Mucosa of descending colon (tissue), 3 donors: Measurements from ENCODE around the gene COL6A2. TPM values are rescaled to one million over a fixed set of nuclear protein-coding genes. Genes with fewer than 3 reads are reported as not detected.

Experiments used
- ATAC-seq: fragments of 200-7000 bp; cut with Tn5 transposase; one replicate; pipeline ENCODE4 v1.9.1; 2020; ENCODE audit warnings: mild to moderate bottlenecking, moderate library complexity
- DNase-seq, 3 donors: peaks; one replicate each; pipeline ENCODE4 v3.0.0-alpha.2; 2020
- H3K36me3 ChIP-seq: fragments of 200-600 bp; one replicate; pipeline ENCODE4 v1.8.0; 2021; ENCODE audit warnings: low read depth, mild to moderate bottlenecking
- H3K4me1 ChIP-seq: fragments of 200-600 bp; one replicate; pipeline ENCODE4 v1.8.0; 2021; ENCODE audit warnings: low read depth, mild to moderate bottlenecking
- H3K4me3 ChIP-seq: fragments of 200-600 bp; one replicate; pipeline ENCODE4 v1.8.0; 2021; ENCODE audit warnings: mild to moderate bottlenecking
- H3K9me3 ChIP-seq: fragments of 200-600 bp; one replicate; pipeline ENCODE4 v1.8.0; 2021; ENCODE audit warnings: mild to moderate bottlenecking
- intact Hi-C, 2 donors: fragments of 100-400 bp; cut with DNase I in 1 of 2; cut with micrococcal nuclease in 1 of 2; formaldehyde crosslinking; loops; one replicate each; pipeline versions ENCODE4 v1.11.0 to v1.11.1; 2022; cut with DNase I, micrococcal nuclease
- total RNA-seq, 3 donors: library from RNA; stranded (reverse); fragmentation: NEBNext Ultra II Directional in 2 of 3; extraction: Animal tissue kit (Norgen Biotek cat#: 25700) in 2 of 3; gene quantifications; one replicate each; pipeline versions ENCODE4 v1.2.1 to v1.2.4, GENCODE V29; 2021 to 2023
- TF ChIP-seq, protein P1 (sequence below): fragments of 200-600 bp; IDR thresholded peaks from one replicate; pipeline ENCODE4 v1.8.0; 2022; ENCODE audit warnings: antibody characterized with exemption, mild to moderate bottlenecking
- donor health status: DM: no; HTN: no; CAD: no; lungs with moderate emphysema.
- donor health status: DM: no; HTN: no; CAD: no.
- donor health status: DM: no; HTN: yes; CAD: no.

COL6A2 gene
- total RNA-seq, 3 donors from 2014 or later: 65.1 to 858 (median 191) TPM

DNA sequence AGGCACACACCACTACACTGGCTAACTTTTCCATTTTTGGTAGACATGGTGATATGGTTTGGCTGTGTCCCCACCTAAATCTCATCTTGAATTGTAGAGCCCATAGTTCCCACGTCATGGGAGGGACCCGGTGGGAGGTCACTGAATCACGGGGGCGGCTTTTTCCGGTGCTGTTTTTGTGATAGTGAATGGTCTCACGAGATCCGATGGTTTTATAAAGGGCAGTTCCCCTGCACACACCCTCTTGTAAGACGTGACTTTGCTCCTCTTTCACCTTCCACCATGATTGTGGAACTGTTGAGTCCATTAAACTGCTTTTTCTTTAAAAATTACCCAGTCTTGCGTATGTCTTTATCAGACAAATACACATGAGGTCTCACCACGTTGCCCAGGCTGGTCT is 58.8 kb downstream of the COL6A2 start:
- TF ChIP-seq, protein P1, sequence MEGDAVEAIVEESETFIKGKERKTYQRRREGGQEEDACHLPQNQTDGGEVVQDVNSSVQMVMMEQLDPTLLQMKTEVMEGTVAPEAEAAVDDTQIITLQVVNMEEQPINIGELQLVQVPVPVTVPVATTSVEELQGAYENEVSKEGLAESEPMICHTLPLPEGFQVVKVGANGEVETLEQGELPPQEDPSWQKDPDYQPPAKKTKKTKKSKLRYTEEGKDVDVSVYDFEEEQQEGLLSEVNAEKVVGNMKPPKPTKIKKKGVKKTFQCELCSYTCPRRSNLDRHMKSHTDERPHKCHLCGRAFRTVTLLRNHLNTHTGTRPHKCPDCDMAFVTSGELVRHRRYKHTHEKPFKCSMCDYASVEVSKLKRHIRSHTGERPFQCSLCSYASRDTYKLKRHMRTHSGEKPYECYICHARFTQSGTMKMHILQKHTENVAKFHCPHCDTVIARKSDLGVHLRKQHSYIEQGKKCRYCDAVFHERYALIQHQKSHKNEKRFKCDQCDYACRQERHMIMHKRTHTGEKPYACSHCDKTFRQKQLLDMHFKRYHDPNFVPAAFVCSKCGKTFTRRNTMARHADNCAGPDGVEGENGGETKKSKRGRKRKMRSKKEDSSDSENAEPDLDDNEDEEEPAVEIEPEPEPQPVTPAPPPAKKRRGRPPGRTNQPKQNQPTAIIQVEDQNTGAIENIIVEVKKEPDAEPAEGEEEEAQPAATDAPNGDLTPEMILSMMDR: no peak
- ATAC-seq (no peak), DNase-seq (no peak)
- H3K4me1 ChIP-seq: peaks cover 10% of the 10 kb centered on the region
- H3K36me3 ChIP-seq: no peaks in the 10 kb centered on the region
- H3K9me3 ChIP-seq: no peaks in the 10 kb centered on the region
- H3K4me3 ChIP-seq: no peak overlapping the region
- intact Hi-C loops: no loop called here

DNA sequence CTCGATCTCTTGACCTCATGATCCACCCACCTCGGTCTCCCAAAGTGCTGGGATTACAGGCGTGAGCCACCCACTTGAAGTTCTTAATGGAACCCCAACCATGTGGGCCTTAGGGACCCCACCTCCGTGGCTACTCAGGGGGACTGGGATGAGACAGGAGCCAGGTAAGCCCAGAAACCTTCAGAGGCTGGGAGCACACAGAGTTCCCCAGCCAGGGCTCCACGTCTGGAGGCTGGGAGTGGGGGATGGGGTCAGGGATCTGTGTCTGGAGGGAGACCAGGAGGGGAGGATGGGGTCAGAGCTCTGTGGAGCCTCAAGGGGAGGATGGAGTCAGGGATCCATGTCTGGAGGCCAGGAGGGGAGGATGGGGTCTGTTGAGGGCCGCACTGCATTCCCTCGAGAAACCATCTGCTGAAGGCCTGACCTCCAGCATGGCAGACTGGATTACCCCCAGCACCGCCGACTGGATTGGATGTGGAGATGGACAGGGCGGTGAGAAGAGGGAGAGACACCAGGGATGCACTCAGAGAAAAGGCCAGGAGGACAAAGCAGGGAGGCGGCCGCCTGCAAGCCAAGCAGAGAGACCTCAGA is 59.6 kb downstream of the COL6A2 start:
- DNase-seq (no peak), ATAC-seq (no peak)

DNA sequence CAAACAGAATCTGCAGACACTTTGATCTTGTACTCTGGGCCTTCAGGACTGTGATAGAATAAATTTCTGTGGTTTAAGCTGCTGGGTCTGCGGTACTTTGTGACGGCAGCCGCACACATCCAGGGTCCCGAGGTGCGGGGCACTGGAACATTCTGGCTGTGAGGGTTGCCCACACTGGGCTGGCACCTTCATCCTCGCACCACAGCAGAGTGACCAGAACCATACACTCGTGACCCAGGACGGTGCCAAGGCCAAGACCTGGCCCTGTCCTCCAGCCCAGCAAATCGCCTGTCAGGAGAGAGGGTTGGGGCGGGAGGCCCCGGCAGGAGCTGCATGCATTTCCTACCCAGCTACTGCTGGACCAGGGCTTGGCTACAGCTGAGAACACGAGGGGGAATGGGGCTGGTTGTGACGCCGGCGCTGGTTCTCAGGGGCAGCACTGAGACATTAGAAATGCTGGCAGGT is 60.1 kb downstream of the COL6A2 start:
- TF ChIP-seq, protein P1: no peak
- no peak for ATAC-seq

More for the DNA sequence above, 59.6 kb downstream of the COL6A2 start:
- TF ChIP-seq, protein P1: no peak
- Histone ChIP-seq H3K4me3 (no peak overlapping the region), H3K9me3 (no peaks in the 10 kb centered on the region), H3K36me3 (no peaks in the 10 kb centered on the region), H3K4me1 (peaks cover 10% of the 10 kb centered on the region)
- intact Hi-C loops: no loop called here

DNA sequence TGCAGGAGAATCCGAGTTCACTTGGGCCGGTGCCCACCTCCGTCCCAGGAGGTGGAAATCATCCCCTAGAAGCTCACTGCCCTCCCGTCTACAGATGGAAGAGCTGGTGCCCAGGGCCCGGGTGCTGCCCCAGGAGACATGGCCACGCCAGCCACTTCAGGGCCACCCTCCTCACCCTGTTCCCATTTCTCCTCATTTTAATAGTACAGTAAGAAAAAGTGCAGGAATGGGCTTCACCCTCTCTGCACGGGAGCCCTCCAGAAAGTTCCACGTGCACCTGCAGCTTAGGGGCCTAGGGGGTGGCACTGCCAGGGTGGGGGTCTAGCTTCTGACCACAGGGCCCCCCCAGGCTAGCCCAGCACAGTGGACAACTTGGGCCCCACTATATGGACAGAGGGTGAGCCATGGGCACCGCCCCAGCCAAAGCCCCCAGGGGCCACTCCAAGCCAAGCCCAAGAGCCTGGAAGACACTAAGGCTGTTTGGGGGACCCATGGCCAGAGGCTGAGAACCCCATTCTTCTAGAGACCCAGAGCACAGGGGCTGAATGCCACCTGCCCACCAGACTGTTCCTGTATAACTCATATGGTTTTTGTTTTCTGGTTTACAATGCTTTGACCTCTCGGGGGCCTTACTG is 60.9 kb downstream of the COL6A2 start:
- Histone ChIP-seq H3K36me3 (no peaks in the 10 kb centered on the region), H3K4me1 (no peaks in the 10 kb centered on the region), H3K4me3 (no peak overlapping the region), H3K9me3 (no peaks in the 10 kb centered on the region)
- intact Hi-C loops: no loop called here
- DNase-seq: peak in 1 of 3 donors; percentile 24
- TF ChIP-seq, protein P1: no peak
- no peak for ATAC-seq

More for the DNA sequence above, 60.1 kb downstream of the COL6A2 start:
- peak in 1 of 3 donors; percentile 17 for DNase-seq
- peaks cover 7% of the 10 kb centered on the region for H3K4me1 ChIP-seq
- intact Hi-C loops: no loop called here
- H3K9me3 ChIP-seq: no peaks in the 10 kb centered on the region
- H3K4me3 ChIP-seq: no peak overlapping the region
- H3K36me3 ChIP-seq: no peaks in the 10 kb centered on the region

DNA sequence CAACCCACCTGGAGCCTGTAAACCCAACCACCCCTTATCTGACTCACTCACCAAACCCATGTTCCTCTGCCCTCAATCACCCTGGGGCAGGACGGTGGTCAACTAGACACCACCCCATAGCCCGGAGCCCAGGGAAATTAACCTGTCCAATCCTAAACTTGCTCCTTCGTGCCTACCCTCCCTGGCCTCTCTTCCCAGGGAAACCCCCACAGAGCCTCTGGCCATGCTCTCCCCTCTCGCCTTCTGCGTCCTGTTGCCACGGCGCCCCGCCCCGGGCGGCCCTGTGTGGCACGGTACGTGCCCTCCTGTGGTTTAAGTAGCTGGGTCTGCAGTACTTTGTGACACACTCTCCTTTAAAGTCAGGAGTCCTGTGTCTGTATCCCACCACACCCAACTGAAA is 61.5 kb downstream of the COL6A2 start:
- Histone ChIP-seq H3K9me3 (no peaks in the 10 kb centered on the region), H3K4me1 (no peaks in the 10 kb centered on the region), H3K4me3 (no peak overlapping the region), H3K36me3 (no peaks in the 10 kb centered on the region)
- TF ChIP-seq, protein P1: no peak
- no peak for ATAC-seq
- intact Hi-C loops: no loop called here
- peak in 1 of 3 donors; percentile 15 for DNase-seq
